CD4-positive, alpha-beta T cell treated with Interleukin-21 for 1 hour (primary cell): ENCODE measurements around the gene TNP2.

Experiments used
- DNase-seq: peaks from one replicate; pipeline ENCODE4 v3.0.0-alpha.2; 2020

Gene TNP2

DNA sequence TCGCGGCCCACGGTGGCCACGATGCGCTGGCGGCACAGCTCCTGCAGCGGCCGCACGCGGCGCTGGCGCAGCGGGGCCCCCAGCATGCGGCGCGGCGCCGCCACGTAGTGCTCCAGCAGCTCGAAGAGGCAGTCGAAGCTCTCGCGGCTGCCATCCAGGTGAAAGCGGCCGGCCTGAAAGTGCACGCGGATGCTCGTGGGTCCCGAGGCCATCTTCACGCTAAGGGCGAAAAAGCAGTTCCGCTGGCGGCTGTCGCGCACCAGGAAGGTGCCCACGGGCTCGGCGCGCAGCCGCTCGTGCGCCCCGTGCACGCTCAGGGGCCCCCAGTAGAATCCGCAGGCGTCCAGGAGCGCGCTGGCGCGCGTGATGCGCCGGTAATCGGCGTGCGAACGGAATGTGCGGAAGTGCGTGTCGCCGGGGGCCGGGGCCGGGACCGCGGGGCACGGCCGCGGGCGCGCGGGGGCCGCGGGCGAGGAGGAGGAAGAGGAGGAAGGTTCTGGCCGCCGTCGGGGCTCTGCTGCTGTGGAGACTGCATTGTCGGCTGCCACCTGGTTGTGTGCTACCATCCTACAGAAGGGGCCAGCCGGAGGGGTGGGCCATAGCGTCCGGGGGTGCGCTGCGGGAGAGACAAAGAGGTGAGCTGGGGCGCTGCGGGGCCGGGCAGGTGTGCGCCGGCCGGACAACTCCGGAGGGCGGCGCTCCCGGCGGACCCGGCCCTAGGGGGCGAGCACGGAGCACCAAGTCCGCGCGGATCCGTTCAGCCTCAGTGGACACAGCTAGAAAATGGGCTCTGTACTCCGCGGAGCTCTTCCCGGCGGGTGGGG, 14.0 kb downstream of the TNP2 start:
- peak; percentile 69 for DNase-seq

DNA sequence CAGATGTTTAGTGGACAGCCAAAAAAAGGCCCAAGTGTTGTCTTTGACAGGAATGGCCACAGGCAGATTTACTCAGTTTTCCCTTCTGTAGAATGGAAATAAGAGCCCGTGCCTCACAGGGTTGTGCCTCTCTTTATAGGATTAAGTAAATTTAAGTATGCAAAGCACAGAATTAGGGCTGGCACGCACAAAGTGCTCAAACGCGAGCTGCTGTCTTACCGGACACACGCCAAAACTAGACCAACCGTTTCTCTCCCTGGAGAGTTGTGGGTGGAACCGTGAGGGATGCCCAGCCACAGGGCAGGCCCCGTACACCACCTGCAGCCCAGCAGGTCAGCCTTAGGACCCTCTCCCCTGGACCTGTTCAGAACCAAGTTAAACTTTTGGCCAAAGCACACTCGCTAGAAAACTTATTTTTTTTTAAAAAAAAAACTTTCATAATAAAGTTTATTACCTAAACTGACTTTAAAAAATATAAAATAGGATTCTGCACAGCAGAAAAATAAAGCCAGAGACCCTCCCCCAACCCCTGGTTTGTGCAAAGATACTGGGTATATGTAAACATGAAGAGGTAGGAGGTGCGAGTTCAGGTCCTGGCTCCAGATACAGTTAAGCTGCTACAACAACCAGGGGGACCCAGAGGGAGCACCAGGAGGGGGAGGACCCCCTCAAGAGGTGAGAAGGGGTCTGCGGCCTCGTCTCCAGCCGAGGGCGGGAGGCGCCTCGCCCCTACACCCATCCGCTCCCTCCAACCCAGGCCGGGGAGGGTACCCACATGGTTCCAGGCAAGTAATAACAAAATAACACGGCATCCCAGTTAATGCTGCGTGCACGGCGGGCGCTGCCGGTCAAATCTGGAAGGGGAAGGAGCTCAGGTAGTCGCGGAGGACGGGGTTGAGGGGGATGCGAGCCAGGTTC, 14.9 kb downstream of the TNP2 start:
- DNase-seq, result peak; percentile 26

DNA sequence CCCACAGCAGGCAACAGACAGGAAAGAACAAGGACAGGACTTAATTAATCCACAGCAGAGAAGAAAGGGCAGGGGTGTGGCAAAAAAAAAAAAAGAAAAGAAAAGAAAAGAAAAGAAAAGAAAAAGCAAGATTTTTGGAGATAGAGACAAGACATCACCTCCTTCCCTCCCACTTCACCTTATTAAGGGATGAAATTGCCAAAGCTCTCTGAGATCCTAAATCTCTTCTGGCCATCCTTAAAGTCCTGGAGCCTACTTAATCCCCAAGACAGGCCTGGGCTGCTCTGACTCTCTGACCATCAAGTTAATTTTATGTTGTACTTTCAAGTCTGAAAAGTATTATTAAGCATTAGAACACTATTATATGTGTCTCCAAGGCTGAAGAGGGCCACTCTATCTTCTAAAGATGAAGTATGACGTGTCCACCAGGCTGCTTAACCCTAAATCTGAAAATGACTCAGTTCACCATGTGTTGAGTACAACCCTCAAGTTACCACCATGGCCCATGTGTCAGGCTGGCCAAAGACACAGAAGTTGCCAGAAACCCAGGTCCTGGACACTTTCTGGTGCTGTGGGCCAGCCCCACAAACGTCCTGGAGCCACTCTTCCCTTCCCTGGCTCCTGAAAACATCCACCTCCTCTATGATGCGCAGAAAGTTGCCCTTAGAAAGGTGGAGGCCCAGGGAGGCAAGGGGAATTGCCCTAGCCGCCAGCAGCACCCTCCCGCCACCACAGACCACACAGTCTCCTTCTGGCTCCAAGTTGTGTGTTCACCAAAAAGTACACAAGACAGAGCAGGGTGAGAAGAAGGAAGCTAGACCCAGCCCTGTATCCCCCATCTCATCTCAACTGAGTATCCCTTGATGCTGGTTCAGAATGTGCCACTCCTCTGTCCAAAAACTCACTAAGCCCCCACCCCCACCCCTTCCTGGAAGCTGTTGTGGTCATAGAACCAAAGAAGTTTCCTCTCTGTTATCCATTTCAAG, 15.8 kb downstream of the TNP2 start:
- peak; percentile 74 for DNase-seq

DNA sequence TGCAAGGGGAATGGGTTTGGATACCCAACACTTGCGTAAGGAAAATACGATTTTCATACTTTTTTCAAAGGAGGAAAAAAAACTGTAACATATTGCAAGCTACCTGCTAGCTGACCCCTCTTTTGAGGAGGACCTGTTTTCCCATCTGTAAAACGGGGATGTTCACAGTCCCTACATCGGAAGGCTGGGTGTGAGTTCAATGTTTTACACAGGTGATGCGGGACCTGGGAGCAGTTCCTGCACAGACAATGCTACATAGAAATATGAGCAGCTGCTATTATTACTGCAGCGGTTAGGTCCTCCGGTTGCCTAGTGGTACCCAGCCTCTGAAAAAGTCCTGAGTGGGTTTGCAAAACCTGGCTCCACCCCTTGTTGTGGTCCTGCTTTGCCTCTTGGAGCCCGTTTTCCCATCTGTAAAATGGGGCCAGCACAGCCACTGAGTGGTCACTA, 16.6 kb downstream of the TNP2 start:
- peak; percentile 22 for DNase-seq

DNA sequence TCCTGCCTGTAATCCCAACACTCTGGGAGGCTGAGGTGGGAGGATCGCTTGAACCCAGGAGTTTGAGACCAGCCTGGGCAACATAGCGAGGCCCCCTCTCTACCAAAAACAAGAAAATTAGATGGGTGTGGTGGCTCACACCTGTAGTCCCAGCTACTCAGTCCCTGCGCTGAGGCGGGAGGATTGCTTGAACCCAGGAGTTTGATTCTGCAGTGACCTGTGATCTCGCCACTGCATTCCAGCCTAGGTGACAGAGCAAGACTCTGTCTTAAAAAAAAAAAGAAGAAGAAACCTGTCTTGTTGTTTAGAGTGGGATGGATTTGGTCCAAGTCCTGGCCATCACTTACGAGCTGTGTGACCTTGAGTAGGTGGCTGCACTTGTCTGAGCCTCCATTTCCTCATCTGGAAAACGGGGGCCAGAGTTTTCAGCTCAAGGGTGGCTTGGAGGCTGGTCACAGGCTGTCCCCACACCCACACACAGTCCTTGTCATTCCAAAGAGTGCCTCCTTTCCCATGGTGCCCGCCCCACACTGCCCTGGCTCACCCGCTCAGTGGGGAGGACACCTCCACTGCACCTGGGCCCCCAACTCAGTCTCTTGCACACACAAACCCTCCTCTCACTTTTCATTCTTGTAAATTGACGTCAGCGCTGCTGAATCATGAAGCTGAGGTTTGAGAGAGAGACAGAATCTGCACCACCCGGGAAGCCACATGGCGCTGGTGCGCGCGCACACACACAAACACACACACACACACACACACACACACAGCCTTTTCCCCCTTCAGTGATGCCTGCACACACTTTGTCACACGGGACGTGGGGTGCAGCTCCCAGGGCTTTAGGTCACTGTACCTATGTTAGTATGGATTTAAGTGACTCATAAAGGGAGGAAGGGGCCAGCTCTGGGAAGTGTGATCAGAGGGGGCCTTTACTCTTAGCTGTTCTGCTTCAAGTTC, 17.3 kb downstream of the TNP2 start:
- DNase-seq, result peak; percentile 86

DNA sequence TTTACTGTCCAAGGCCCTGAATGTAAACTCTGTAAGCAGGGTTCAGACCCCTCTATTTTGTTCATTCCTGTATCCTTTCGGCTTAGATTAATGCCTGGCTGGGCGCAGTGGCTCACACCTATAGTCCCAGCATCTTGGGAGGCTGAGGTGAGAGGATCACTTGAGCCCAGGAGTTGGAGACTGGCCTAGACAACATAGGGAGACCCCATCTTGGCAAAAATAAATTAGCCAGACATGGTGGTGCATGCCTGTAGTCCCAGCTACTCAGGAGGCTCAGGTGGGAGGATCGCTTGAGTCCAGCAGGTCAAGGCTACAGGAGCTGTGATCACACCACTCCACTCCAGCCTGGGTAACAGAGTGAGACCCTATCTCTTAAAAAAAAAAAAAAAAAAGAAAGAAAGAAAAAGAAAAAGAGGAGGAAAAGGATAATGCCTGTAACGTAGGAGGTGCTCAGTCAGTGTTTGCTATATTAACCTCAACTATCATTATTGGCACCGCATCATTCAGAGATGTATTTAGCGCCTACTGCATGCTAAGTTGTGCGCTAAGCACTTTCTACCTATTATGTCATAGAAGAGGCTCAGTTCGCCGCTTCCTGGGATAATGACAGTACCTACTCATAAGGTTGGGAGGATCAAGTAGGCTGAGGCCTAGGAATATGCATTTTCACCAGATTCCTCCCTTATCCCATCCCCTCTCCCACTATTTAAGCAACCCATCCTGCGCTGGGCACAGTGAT, 18.2 kb downstream of the TNP2 start:
- peak; percentile 11 for DNase-seq

DNA sequence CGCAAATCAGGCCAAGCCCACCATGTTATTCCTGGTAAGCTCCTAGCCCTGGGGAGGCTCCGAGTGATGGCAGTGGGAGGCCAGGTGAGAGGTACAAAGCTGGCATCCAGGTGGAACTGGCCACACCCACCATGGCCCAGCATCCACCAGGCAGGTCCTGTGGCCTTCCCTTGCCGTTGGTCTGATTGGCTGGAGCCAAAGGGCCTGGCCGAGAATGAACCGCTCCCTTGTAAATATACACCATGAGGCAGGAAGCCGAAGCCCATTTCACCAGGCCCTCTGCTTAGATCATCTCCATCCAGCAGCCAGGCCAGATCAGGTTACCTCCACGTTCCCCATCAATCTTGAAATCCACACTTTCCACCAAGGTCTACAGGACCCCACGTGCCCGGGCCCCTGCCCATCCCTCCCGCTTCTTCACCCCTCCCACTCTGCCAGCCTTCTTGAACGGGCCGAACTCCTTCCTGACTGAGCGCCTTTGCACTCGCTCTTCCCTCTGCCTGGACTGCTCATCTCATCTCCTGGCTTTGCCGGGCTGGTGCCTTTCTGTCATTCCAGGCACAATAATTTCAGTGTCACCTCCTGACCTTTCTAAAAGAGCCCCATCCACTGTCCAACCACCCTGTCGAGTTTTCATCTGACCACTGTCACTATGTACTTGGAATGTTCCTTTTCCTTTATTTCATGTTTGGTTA, 18.9 kb downstream of the TNP2 start:
- peak; percentile 17 for DNase-seq

DNA sequence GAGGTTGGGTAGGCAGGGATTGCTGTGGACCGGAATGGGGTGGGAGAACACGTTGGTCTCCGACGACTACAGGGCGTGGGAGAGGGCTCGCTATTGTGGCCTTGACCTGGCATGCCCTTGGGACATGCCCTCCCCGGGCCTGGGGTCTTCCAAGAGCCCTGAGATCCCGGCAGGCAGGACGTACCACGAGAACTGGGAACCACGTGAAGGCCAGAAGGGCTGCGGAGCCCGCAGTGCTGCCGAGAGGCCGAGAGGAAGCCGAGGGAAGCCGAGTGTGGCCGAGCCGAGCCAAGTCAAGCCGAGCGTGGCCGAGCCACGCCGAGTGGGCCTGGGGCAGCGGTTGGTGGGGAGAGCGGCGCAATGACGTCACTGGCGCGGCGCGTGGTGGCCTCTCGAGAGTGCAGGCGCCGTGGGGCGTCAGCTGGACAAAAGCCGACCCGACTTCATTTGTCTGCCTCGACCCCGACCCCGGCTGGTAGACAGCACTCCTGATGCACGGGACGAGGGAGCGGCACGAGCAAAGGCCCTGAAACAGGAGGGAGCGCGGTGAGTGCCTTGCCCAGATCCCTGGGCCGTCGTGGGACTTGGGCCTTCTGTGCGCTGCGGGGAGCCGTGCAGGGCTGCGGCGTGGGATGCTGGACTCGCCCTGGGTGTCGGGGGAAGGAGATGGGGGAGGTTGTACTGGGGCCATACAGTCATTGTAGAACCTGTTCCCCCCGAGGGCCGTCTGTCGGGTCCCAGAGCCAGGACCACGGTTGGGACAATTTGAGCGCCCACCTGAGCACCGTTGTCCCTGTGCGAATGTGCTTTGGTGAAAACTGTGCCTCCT, 19.7 kb downstream of the TNP2 start:
- no peak for DNase-seq

DNA sequence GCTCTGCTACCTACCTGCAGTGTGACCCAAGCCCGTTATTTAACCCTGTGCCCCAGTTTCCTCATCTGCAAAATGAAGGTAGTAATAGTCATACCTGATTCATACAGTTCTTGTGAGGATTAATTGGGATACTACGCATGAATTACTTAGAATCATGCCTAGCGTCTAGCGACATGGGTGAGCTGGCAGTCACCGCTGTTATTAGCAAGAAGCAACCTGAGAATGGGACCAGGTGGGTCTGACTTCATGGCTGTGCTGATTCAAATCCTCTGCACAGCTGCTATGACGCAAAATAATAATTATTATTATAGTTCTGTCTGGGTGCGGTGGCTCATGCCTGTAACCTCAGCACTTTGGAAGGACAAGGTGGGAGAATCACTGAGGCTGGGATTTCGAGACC, 21.0 kb downstream of the TNP2 start:
- no peak for DNase-seq

DNA sequence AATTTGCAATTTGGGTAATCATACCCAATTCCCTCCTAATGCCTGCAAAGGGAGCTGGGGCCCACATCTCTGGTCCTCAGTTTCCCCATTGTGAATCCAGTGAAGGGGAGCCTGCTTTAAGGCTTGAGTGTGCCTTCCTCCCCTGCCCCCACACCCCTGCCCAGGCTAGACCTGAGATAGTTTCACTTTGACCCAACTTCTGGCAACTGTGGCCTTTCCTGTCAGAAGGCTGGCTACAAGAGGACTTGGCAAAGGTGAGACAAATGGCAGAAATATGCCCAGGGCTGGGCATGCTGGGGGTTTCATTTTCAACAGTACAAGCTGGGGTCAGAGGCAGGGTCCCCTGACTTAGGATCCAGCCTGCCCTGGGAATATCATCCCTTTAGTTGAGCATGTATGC, 23.1 kb downstream of the TNP2 start:
- DNase-seq, result no peak

DNA sequence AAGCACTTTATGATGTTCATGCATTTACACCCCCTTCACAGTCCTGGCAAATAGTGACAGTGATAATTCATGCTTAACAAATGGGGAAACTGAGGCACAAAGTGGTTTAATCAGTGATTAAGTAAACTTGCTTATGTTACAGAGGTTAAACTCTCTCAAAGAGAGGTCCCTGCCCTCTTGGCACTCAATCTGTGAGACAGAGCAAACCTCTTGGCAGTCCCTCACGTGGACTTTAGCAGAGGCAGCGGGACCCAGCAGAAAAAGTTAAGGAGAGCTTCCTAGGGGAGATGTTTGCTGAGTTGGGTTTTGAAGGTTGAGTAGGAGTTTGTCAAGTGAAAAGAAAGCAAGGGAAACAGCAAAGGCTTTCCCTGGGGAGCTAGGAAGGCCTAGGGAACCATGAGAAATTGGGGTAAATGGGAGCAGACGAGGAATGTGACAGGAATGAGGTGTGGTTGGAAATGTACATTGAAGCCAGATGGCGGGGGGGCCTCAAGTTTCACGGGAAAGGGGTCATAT, 23.8 kb downstream of the TNP2 start:
- DNase-seq, result no peak

DNA sequence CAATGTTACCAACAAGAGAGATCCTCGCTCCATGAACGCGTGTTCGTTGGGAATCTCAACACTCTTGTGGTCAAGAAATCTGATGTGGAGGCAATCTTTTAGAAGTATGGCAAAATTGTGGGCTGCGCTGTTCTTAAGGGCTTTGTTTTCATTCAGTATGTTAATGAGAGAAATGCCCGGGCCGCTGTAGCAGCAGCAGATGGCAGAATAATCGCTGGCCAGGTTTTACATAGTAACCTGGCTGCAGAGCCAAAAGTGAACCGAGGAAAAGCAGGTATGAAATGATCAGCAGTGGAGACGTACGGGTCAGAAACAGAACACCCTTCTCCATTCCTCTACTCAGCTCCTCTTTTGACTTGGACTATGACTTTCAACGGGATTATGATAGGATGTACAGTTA, 26.5 kb downstream of the TNP2 start:
- DNase-seq, result no peak

DNA sequence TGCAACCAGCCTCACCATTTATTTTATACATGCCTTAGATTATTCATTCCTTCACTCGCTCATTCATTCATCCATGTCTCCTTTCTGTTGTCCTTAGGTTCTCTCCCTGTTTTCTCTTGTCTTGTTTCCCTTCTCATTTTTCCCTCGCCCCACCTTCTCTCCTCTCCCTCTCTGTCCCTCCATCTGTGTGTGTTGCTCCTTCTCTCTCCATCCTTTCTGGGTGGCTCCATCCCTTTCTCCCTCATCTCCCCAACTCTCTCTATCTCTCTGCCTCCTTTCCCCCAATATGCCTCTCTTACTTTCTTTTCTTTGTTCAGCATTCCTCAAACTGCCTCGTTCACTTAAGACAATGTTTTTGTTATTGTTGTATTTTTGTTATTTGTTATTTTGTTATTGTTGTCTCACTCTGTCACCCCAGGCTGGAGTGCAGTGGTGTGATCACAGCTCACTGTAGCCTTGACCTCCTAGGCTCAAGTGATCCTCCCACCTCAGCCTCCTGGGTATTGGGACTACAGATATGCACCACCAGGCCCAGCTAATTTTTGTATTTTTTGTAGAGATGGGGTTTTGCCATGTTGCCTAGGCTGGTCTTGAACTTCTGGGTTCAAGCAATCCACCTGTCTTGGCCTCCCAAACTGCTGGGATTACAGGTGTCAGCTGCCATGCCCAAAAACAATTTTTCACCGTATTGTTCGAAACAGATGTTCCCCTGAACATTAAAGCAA, 27.5 kb downstream of the TNP2 start:
- DNase-seq, result no peak

DNA sequence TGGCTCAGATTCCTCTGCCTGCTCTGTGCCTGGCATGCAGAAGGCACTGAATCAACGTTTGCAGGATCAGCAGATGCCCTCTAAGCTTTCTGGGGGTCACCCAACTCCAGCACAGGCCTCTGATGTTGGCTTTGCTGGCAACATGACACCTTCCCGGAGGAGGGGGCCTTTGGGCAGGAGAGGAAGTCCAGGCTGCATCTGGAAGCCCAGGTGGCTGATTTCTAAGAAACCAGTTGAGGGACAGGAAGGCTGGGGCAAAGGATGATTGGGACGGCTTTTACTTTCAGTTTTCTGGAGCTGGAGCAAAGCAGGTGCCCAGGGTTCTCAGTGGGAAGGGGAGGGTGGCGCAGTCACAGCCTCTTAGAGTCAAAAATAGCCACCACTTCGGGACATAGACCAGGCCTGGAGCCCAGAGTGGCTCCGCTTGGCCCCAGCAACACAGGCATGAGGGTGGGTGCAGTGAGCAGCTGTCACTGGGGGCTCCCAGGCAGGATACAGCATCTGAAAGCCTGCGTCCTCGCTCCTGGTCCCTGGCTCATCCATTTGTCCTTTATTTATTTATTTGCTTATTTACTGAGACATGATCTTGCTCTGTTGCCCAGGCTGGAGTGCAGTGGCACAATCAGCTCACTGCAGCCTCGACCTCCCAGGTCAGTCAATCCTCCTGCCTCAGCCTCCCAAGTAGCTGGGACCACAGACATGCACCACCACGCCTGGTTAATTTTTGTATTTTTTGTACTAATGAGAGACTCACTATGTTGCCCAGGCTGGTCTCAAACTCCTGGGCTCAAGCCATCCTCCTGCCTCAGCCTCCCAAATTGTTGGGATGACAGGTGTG, 28.3 kb downstream of the TNP2 start:
- peak; percentile 32 for DNase-seq

DNA sequence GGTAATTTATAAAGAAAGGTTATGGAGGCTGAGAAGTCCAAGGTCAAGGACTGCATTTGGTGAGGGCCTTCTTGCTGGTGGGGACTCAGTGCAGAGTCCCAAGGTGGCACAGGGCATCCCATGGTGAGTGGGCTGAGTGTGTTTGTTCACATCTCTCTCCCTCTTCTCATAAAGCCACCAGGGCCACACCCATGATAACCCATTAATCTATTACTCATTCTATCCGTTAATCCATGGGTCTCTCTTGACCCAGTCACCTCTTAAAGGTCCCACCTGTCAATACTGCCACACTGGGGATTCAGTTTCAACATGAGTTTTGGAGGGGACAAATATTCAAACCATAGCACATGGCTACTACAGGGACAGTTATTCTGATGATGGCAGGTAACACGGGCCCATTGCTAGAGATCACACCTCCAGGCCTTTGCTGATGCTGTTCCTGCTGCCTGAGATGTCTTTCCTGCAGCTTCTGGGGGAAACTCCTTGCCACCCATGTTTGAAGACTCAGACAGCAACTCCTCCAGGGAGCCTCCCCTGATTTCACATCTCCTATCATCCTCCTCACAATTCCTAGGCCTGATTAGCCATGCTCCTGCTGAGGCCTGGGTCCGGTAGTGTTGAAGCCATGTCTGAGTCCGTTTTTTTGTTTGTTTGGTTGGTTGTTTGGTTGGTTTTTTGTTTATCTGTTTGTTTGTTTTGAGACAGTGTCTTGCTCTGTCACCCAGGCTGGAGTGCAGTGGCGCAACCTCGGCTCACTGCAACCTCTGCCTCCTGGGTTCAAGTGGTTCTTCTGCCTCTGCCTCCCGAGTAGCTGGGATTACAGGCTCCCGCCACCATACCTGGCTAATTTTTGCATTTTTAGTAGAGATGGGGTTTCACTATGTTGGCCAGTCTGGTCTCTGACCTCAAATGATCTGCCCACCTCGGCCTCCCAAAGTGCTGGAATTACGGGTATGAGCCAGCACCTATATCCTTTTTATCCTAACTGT, 29.2 kb downstream of the TNP2 start:
- no peak for DNase-seq
